PC-3 (cell line): ENCODE measurements around the gene ACAD10. TPM values are rescaled to one million over a fixed set of nuclear protein-coding genes. Genes with fewer than 3 reads are reported as not detected.

ENCODE experiments used
- ATAC-seq: fragments of 200-7000 bp; cut with Tn5 transposase; 2 replicates; pipeline ENCODE4 v1.9.1; 2020; ENCODE audit warnings: mild to moderate bottlenecking, moderate library complexity
- BruUV-seq: library from RNA; stranded (reverse); fragments of 400-500 nt; replicated peaks from 2 replicates; lab custom pipeline; 2021; lab: Mats Ljungman, UMichigan
- CTCF ChIA-PET: fragments of 300-600 bp; sonication (Branson Sonifier 250); formaldehyde crosslinking; loops from one replicate; lab custom pipeline; 2022; ENCODE audit warnings: antibody characterized with exemption; lab: Charles Lee
- POLR2A ChIA-PET: fragments of 300-600 bp; sonication (Branson Sonifier 250); formaldehyde crosslinking; loops from one replicate; lab custom pipeline; 2022; ENCODE audit warnings: antibody characterized with exemption; ENCODE audit not compliant: unreplicated experiment; lab: Charles Lee
- DNase-seq: peaks from one replicate; pipeline ENCODE4 v3.0.0-alpha.2; 2015
- H2AFZ ChIP-seq: fragments of 300-600 bp; sonication (generic); 2 replicates; pipeline ENCODE4 v1.6.0; 2016; ENCODE audit warnings: antibody characterized with exemption, low read length
- H3F3A ChIP-seq: fragments of 300-600 bp; sonication (generic); one replicate; pipeline ENCODE4 v1.6.0; 2017; ENCODE audit warnings: antibody characterized with exemption, low read length, control low read depth, mild to moderate bottlenecking; ENCODE audit not compliant: unreplicated experiment
- H3K27ac ChIP-seq: fragments of 300-600 bp; sonication (generic); 2 replicates; pipeline ENCODE4 v1.5.1; 2016; ENCODE audit warnings: mild to moderate bottlenecking, low read length
- H3K27me3 ChIP-seq: fragments of 300-600 bp; sonication (generic); 2 replicates; pipeline ENCODE4 v1.6.1; 2016; ENCODE audit warnings: low read length, mixed read lengths
- H3K36me3 ChIP-seq: fragments of 300-600 bp; sonication (generic); 2 replicates; pipeline ENCODE4 v1.6.1; 2016; ENCODE audit warnings: low read depth, mixed run types, low read length, mixed read lengths
- H3K4me1 ChIP-seq: fragments of 300-600 bp; sonication (generic); 2 replicates; pipeline ENCODE4 v1.5.1; 2016; ENCODE audit warnings: low read length; ENCODE audit not compliant: insufficient read depth
- H3K4me2 ChIP-seq: fragments of 300-600 bp; sonication (generic); 2 replicates; pipeline ENCODE4 v1.6.0; 2016; ENCODE audit warnings: low read length
- H3K4me3 ChIP-seq: fragments of 300-600 bp; sonication (generic); 2 replicates; pipeline ENCODE4 v1.5.1; 2016; ENCODE audit warnings: mild to moderate bottlenecking, low read length, mixed read lengths
- H3K79me2 ChIP-seq: fragments of 300-600 bp; sonication (generic); 2 replicates; pipeline ENCODE4 v1.6.1; 2017; ENCODE audit warnings: low read length, mixed read lengths
- H3K9ac ChIP-seq: fragments of 300-600 bp; sonication (generic); 2 replicates; pipeline ENCODE4 v1.6.0; 2016; ENCODE audit warnings: mild to moderate bottlenecking, low read length
- H3K9me2 ChIP-seq: fragments of 300-600 bp; sonication (generic); replicated peaks from 2 replicates; pipeline ENCODE4 v1.6.1; 2016; ENCODE audit warnings: mixed run types, low read length, mixed read lengths
- H3K9me3 ChIP-seq: fragments of 300-600 bp; sonication (generic); 2 replicates; pipeline ENCODE4 v1.6.1; 2016; ENCODE audit warnings: low read length, mixed read lengths
- H4K20me1 ChIP-seq: fragments of 300-600 bp; sonication (generic); 2 replicates; pipeline ENCODE4 v1.6.1; 2016; ENCODE audit warnings: low read length, mixed read lengths
- EZH2 ChIP-seq: fragments of 300-600 bp; sonication (generic); IDR thresholded peaks from one replicate; pipeline ENCODE4 v1.6.1; 2017; ENCODE audit warnings: antibody characterized with exemption, mild to moderate bottlenecking, low read length; ENCODE audit not compliant: unreplicated experiment
- EZH2phosphoT487 ChIP-seq: fragments of 300-600 bp; sonication (generic); IDR thresholded peaks from 2 replicates; pipeline ENCODE4 v1.6.1; 2018; ENCODE audit warnings: mild to moderate bottlenecking, antibody characterized with exemption, low read length, borderline replicate concordance
- intact Hi-C: fragments of 100-400 bp; cut with micrococcal nuclease; formaldehyde crosslinking; loops from 2 replicates; pipeline ENCODE4 v1.9.0; 2023
- total RNA-seq: library from RNA; depleted of rRNA; stranded (reverse); fragments of >200 nt; gene quantifications from 2 replicates; pipeline ENCODE4 v1.2.3, GENCODE V29; 2014
- TF ChIP-seq, protein P1 (sequence below): fragments of 300-600 bp; sonication (generic); conservative IDR thresholded peaks from 2 replicates; pipeline ENCODE4 v1.5.1; 2017; ENCODE audit warnings: antibody characterized with exemption, low read depth, mild to moderate bottlenecking, low read length

ACAD10 gene
- total RNA-seq, 1 experiment from 2014 or later = 27.4 TPM

DNA sequence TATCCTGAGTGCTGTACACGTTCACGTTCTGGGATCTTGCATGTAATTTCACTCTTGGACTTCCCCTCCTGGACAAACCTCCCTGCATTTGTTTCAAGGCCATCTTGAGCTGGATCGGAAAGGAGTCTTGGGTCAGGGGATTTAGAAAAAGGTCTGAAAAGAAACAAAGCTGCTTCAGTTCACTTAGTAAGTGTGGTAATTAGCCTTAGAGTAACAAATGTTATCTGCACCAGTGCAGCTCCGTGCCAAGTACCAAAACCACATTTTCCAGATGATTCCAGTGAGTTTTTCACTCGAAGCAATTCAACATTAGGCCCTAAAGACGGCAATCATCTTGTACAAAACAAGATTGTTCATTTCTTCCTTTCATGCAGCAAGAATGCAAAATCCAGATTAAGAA lies 47.3 kb upstream of the ACAD10 start:
- Histone ChIP-seq H3K9ac (no peak overlapping the region), H3K4me3 (no peak overlapping the region), H3K79me2 (no peaks in the 10 kb centered on the region), H4K20me1 (no peaks in the 10 kb centered on the region), H2AFZ (no peak overlapping the region), H3K9me2 (no peaks in the 10 kb centered on the region), H3F3A (no peaks in the 10 kb centered on the region), H3K4me1 (no peaks in the 10 kb centered on the region), H3K36me3 (peaks cover 16% of the 10 kb centered on the region), H3K27ac (no peak overlapping the region), H3K9me3 (no peaks in the 10 kb centered on the region), H3K27me3 (no peaks in the 10 kb centered on the region), H3K4me2 (no peak overlapping the region)
- ChIA-PET CTCF (interaction anchor here (0.6 kb wide), 1 partner anchor 168 kb away, joined by 3 read pairs; no protein-coding TSS in a partner anchor), POLR2A (no interaction called here)
- DNase-seq (no peak), ATAC-seq (no peak)
- TF ChIP-seq EZH2phosphoT487 = no peak
- TF ChIP-seq, protein P1, sequence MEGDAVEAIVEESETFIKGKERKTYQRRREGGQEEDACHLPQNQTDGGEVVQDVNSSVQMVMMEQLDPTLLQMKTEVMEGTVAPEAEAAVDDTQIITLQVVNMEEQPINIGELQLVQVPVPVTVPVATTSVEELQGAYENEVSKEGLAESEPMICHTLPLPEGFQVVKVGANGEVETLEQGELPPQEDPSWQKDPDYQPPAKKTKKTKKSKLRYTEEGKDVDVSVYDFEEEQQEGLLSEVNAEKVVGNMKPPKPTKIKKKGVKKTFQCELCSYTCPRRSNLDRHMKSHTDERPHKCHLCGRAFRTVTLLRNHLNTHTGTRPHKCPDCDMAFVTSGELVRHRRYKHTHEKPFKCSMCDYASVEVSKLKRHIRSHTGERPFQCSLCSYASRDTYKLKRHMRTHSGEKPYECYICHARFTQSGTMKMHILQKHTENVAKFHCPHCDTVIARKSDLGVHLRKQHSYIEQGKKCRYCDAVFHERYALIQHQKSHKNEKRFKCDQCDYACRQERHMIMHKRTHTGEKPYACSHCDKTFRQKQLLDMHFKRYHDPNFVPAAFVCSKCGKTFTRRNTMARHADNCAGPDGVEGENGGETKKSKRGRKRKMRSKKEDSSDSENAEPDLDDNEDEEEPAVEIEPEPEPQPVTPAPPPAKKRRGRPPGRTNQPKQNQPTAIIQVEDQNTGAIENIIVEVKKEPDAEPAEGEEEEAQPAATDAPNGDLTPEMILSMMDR = no peak
- no peak for TF ChIP-seq EZH2
- intact Hi-C loops = no loop called here
- no TSS peak for BruUV-seq

DNA sequence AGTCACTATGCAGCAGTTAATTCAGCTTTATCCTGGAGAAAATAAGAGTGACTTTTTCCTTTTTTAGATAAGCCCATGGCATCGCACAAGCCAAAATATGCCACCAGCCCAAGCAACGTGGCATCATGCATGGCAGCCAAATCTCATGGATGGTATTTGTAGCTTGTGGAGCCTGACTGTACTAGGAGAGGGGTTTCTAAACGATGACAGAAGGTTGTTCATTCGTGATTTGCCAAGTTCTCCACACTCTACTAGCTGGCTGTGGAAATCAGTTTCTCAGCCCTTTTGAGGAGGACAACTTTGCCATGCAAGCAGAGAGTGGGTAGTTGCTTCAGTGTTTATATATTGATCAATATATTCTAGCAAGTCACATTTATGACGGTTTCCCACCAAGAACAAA lies 45.3 kb upstream of the ACAD10 start:
- no peak overlapping the region for H2AFZ ChIP-seq
- BruUV-seq = no TSS peak
- POLR2A ChIA-PET = no interaction called here
- H3K4me3 ChIP-seq = no peak overlapping the region
- intact Hi-C loops = no loop called here
- H3K27ac ChIP-seq = no peak overlapping the region
- TF ChIP-seq EZH2phosphoT487 = no peak
- no peaks in the 10 kb centered on the region for H3K9me2 ChIP-seq
- H3K4me2 ChIP-seq = no peak overlapping the region
- 0 out of 2 replicates have a peak, but pooled peaks cover under 1% of the 10 kb centered on the region for H3K4me1 ChIP-seq
- CTCF ChIA-PET = no interaction called here
- peaks cover 27% of the 10 kb centered on the region for H3K36me3 ChIP-seq
- no peaks in the 10 kb centered on the region for H3K27me3 ChIP-seq
- ATAC-seq (no peak), DNase-seq (no peak)
- H4K20me1 ChIP-seq = no peaks in the 10 kb centered on the region
- H3K9me3 ChIP-seq = no peaks in the 10 kb centered on the region
- no peak overlapping the region for H3K9ac ChIP-seq
- H3F3A ChIP-seq = no peaks in the 10 kb centered on the region
- H3K79me2 ChIP-seq = no peaks in the 10 kb centered on the region

DNA sequence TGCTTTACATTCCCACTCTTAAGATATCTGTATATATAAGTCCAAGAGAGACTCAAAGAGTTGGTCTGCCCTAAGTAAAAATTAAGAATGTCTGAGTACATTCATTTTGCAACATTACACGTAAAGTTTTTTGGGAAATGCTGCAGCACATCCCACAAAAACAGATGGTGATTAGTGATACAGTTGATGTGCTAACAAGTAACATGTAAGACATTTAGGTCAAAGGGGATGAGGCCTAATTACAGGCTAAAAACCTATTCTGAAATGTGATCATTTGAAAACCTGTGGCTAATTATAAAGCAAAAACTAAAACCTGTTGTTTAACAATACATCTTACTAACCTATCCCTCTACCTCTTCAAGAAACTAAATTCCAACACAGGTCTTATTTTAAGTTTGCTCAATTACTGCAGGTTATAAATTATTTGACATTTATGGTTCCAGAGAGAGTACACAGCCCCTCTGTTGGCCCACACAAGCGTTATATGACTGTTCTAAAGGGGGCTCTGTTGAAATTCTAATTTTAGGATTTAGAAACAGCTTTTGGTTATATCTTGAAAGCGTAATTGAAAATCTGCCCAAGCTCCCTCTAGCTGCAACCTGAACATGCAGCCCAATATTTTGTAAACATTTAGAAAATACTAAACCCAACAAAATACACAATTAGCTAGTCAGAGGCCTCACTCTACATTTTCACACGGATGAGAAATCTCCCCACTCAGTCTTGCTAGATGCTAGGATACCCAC lies 43.0 kb upstream of the ACAD10 start:
- Histone ChIP-seq H3F3A (no peaks in the 10 kb centered on the region), H3K4me1 (0 out of 2 replicates have a peak, but pooled peaks cover 5% of the 10 kb centered on the region), H3K4me3 (no peak overlapping the region), H3K79me2 (no peaks in the 10 kb centered on the region), H2AFZ (no peak overlapping the region), H3K9me2 (no peaks in the 10 kb centered on the region), H3K27me3 (no peaks in the 10 kb centered on the region), H3K9ac (no peak overlapping the region), H3K4me2 (no peak overlapping the region), H3K36me3 (peaks cover 40% of the 10 kb centered on the region), H3K9me3 (no peaks in the 10 kb centered on the region), H4K20me1 (no peaks in the 10 kb centered on the region), H3K27ac (no peak overlapping the region)
- intact Hi-C loops = no loop called here
- ATAC-seq (no peak), DNase-seq (no peak)
- TSS peak; percentile 15 for BruUV-seq
- POLR2A ChIA-PET = no interaction called here
- CTCF ChIA-PET = no interaction called here
- TF ChIP-seq EZH2phosphoT487 (no peak), EZH2 (no peak)
- TF ChIP-seq, protein P1 = no peak
